G401.6 (cell line): ENCODE data around the gene ZMIZ1.

ENCODE experiments used
- FAIRE-seq: peaks from 2 replicates; lab custom pipeline; 2012; peaks lifted over from hg19 to GRCh38; lab: Jason Lieb, UNC

Gene ZMIZ1

DNA sequence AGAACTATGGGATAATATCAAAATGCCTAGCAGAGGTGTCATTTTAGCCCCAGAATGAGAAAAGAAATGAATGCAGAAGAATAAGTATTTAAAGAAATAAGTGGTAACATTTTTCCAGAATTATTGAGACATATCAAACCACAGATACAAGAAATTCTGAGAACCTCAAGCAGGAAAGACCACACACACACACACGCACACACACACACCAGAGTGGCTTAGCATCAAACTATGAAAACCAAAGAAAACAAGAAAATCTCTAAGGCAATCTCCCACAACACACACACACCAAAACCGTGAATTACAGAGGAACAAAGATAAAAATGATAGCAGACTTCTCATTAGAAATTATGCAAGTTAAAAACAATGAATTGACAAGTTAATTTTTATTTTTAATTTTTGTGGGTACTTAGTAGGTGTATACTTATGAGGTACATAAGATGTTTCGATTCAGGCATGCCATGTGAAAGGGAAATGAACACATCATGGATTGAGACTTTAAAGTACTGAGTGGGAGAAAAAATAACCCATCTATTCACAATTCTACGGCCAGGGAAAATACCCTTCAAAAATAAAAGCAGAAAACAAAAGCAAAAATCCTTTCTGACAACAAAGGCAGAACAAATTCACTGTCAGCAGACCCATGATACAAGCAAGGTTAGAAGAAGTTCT lies 293.1 kb downstream of the ZMIZ1 start:
- FAIRE-seq = no peak
